Measurements from ENCODE around the gene ZDHHC13. TPM values are rescaled to one million over a fixed set of nuclear protein-coding genes. Genes with fewer than 3 reads are reported as not detected.
A peak's percentile ranks its signal among the peaks of the same experiment; 100 is the strongest.

Gene ZDHHC13
- total and polyA plus RNA-seq, 10 donors: 8.2 to 20.4 (median 12.3) TPM

- Histone ChIP-seq H3K9me3 (peaks cover 0 to 17% (median 13%) of the 10 kb centered on the region in 8 donors), H3K4me3 (no peak overlapping the region), H3K4me1 (peaks cover 0 to 13% (median 2%) of the 10 kb centered on the region in 6 donors), H3K27me3 (replicated peaks in 1 of 7) (peaks cover 0 to 2% (median 0%) of the 10 kb centered on the region in 7 donors), H3K36me3 (no peaks in the 10 kb centered on the region), H3K27ac (no peak overlapping the region)
- no peak for TF ChIP-seq POLR2AphosphoS5 (IDR thresholded peaks at IDR 0.05)
- WGBS, 5 donors: 65 to 70% (median 67%) methylated on average over 10 of the region's 10 CpGs
- intact Hi-C loops (cut with DNase I; ENCODE audit: low total_unique reads): no loop called here
- DNase-seq: no peak
Measured at GRCh38 chr11:19073454-19074415, 43.2 kb upstream of the ZDHHC13 start.

- Histone ChIP-seq H3K4me3 (no peak overlapping the region), H3K36me3 (no peaks in the 10 kb centered on the region), H3K27me3 (replicated peaks in 1 of 7) (no peaks in the 10 kb centered on the region), H3K4me1 (peaks cover 0 to 13% (median 2%) of the 10 kb centered on the region in 6 donors), H3K9me3 (no peaks in the 10 kb centered on the region), H3K27ac (no peak overlapping the region)
- DNase-seq: no peak
- no peak for TF ChIP-seq POLR2A (IDR thresholded peaks at IDR 0.05)
- TF ChIP-seq, protein P1, sequence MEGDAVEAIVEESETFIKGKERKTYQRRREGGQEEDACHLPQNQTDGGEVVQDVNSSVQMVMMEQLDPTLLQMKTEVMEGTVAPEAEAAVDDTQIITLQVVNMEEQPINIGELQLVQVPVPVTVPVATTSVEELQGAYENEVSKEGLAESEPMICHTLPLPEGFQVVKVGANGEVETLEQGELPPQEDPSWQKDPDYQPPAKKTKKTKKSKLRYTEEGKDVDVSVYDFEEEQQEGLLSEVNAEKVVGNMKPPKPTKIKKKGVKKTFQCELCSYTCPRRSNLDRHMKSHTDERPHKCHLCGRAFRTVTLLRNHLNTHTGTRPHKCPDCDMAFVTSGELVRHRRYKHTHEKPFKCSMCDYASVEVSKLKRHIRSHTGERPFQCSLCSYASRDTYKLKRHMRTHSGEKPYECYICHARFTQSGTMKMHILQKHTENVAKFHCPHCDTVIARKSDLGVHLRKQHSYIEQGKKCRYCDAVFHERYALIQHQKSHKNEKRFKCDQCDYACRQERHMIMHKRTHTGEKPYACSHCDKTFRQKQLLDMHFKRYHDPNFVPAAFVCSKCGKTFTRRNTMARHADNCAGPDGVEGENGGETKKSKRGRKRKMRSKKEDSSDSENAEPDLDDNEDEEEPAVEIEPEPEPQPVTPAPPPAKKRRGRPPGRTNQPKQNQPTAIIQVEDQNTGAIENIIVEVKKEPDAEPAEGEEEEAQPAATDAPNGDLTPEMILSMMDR (IDR thresholded peaks at IDR 0.05 in 8 of 11, conservative IDR thresholded peaks at IDR 0.05 in 3 of 11): no peak
- no peak for TF ChIP-seq POLR2AphosphoS5 (IDR thresholded peaks at IDR 0.05)
- 72 to 97% (median 78%) methylated on average over 3 of the region's 3 CpGs for WGBS, 5 donors
- intact Hi-C loops (cut with DNase I; ENCODE audit: low total_unique reads): loop anchor here (5.0 kb wide), 1 partner anchor 477 kb away; no protein-coding TSS in a partner anchor
Measured at GRCh38 chr11:19075636-19076035, 41.3 kb upstream of the ZDHHC13 start.

DNA sequence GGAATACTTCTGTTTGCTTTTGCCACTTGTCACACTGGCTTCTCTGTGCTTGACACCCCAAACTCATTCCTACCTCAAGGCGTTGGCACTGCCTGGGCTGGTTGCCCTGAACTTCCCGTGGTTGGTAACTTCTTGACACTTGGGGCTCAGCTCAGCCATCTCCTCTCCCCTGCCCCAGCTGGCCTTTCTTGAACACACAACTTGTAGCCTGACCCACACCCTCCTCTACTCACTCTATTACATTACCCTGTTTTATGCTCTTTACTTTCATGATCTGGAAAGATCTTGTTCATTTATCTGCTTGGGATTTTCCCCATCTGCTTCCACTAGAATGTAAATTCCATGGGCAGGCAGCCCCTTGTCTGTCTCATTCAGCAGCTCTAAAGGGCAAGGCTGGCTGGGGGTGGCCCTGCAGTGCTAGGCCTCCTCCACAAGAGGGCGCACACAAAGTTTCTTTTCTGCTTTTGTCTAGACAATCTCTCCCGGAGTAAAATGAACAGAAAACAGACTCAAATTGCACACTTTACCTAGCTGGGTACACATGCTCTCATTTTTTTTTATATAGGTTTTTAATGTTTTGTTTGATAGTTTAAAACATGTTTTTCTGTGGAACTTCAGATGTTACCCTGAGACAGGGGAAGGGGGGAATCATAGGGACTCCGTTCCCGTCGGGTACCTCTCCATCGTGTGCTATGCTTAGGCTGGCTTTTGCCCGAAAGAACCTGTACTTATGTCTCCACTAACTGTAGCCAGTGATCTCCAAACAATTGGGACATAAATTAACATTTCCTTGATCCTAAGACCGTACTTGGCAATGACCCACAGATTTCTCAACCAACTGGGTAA is 40.0 kb upstream of the ZDHHC13 start:
- peak; percentile 84 for DNase-seq
- Histone ChIP-seq H3K4me1 (peaks cover 0 to 6% (median 0%) of the 10 kb centered on the region in 6 donors), H3K4me3 (no peak overlapping the region), H3K36me3 (no peaks in the 10 kb centered on the region), H3K9me3 (no peaks in the 10 kb centered on the region), H3K27ac (no peak overlapping the region), H3K27me3 (replicated peaks in 1 of 7) (no peaks in the 10 kb centered on the region)
- intact Hi-C loops (cut with DNase I; ENCODE audit: low total_unique reads): loop anchor here (5.0 kb wide), 1 partner anchor 475 kb away; no protein-coding TSS in a partner anchor
- 49 to 59% (median 56%) methylated on average over 10 of the region's 10 CpGs for WGBS, 5 donors
- TF ChIP-seq POLR2A (IDR thresholded peaks at IDR 0.05) (no peak), POLR2AphosphoS5 (IDR thresholded peaks at IDR 0.05) (no peak)
- TF ChIP-seq, protein P1 (IDR thresholded peaks at IDR 0.05 in 8 of 11, conservative IDR thresholded peaks at IDR 0.05 in 3 of 11): peak; percentile 58 to 99 (median 94)

GRCh38 chr11:19077965-19078364 is 39.0 kb upstream of the ZDHHC13 start:
- intact Hi-C loops (cut with DNase I; ENCODE audit: low total_unique reads): loop anchor here (5.0 kb wide), 1 partner anchor 474 kb away; no protein-coding TSS in a partner anchor
- Histone ChIP-seq H3K9me3 (no peaks in the 10 kb centered on the region), H3K27me3 (replicated peaks in 1 of 7) (no peaks in the 10 kb centered on the region), H3K36me3 (no peaks in the 10 kb centered on the region), H3K4me3 (no peak overlapping the region), H3K4me1 (peaks cover 0 to 6% (median 0%) of the 10 kb centered on the region in 6 donors), H3K27ac (no peak overlapping the region)
- TF ChIP-seq, protein P1 (IDR thresholded peaks at IDR 0.05 in 8 of 11, conservative IDR thresholded peaks at IDR 0.05 in 3 of 11): no peak
- TF ChIP-seq POLR2A (IDR thresholded peaks at IDR 0.05) (no peak), POLR2AphosphoS5 (IDR thresholded peaks at IDR 0.05) (no peak)
- no peak for DNase-seq

Data from spleen (tissue), 11 donors.